ENCODE results near the gene FAM78A. TPM values are rescaled to one million over a fixed set of nuclear protein-coding genes. Genes with fewer than 3 reads are reported as not detected.
"Not testable (repeated sequence)": the region's sequence is repeated elsewhere in the genome, so short reads cannot be mapped to it uniquely, and the experiment has no call there.

FAM78A gene
- polyA plus RNA-seq, 1 experiment = 1.1 TPM

- H3K4me3 ChIP-seq (ENCODE audit: low read depth, low read length) = no peak overlapping the region
- no peak for DNase-seq (ENCODE audit: low read depth)
- no peaks in the 10 kb centered on the region for H3K36me3 ChIP-seq (ENCODE audit: control insufficient read depth, insufficient read depth, low read length)
- TF ChIP-seq, protein P1, sequence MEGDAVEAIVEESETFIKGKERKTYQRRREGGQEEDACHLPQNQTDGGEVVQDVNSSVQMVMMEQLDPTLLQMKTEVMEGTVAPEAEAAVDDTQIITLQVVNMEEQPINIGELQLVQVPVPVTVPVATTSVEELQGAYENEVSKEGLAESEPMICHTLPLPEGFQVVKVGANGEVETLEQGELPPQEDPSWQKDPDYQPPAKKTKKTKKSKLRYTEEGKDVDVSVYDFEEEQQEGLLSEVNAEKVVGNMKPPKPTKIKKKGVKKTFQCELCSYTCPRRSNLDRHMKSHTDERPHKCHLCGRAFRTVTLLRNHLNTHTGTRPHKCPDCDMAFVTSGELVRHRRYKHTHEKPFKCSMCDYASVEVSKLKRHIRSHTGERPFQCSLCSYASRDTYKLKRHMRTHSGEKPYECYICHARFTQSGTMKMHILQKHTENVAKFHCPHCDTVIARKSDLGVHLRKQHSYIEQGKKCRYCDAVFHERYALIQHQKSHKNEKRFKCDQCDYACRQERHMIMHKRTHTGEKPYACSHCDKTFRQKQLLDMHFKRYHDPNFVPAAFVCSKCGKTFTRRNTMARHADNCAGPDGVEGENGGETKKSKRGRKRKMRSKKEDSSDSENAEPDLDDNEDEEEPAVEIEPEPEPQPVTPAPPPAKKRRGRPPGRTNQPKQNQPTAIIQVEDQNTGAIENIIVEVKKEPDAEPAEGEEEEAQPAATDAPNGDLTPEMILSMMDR (IDR thresholded peaks at IDR 0.05; ENCODE audit: insufficient read depth, low read depth, low read length) = no peak
- ChIA-PET CTCF (interaction anchor here (1.1 kb wide), 1 partner anchor 14 kb away, joined by 3 read pairs; no protein-coding TSS in a partner anchor), POLR2A (interaction anchor here (0.6 kb wide), 1 partner anchor 107 kb away, joined by 5 read pairs; no protein-coding TSS in a partner anchor)
- no peaks in the 10 kb centered on the region for H3K27me3 ChIP-seq (ENCODE audit: control insufficient read depth, insufficient read depth, low read length)
Measured at GRCh38 chr9:131266266-131267229, 9.8 kb downstream of the FAM78A start.

- ChIA-PET POLR2A (interaction anchor here (0.7 kb wide), 1 partner anchor 36 kb away, joined by 5 read pairs; no protein-coding TSS in a partner anchor), CTCF (no interaction called here)
- TF ChIP-seq, protein P1 (IDR thresholded peaks at IDR 0.05; ENCODE audit: insufficient read depth, low read depth, low read length) = no peak
Measured at GRCh38 chr9:131264231-131264630, 12.1 kb downstream of the FAM78A start.

DNA sequence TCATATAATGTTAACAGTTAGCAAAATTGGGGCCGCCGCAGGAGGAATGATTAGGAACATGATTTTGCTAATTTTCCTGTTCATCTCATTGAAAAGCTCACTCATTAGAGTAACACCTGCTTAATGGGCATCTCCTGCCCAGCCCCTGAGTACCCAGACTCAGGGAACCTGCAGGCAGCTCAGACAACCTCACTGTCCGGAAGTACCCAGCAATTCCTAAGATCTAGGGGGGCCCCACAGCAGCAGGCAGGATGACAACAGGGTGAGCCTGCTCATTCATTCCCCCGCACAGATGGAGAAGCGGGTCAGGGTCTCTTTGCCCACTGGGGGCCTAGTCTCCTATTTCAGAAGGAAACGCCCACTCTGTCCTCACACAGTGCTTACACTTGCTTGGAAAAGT lies 12.6 kb downstream of the FAM78A start:
- H3K4me3 ChIP-seq (ENCODE audit: low read depth, low read length) = no peak overlapping the region
- POLR2A ChIA-PET = interaction anchor here (0.7 kb wide), 1 partner anchor 37 kb away, joined by 5 read pairs; no protein-coding TSS in a partner anchor
- CTCF ChIA-PET = no interaction called here
- DNase-seq (ENCODE audit: low read depth) = no peak
- H3K36me3 ChIP-seq (ENCODE audit: control insufficient read depth, insufficient read depth, low read length) = no peaks in the 10 kb centered on the region
- TF ChIP-seq, protein P1 (IDR thresholded peaks at IDR 0.05; ENCODE audit: insufficient read depth, low read depth, low read length) = no peak
- no peaks in the 10 kb centered on the region for H3K27me3 ChIP-seq (ENCODE audit: control insufficient read depth, insufficient read depth, low read length)

More at GRCh38 chr9:131264231-131264630, 12.1 kb downstream of the FAM78A start:
- Histone ChIP-seq H3K27me3 (ENCODE audit: control insufficient read depth, insufficient read depth, low read length) (no peaks in the 10 kb centered on the region), H3K4me3 (ENCODE audit: low read depth, low read length) (no peak overlapping the region), H3K36me3 (ENCODE audit: control insufficient read depth, insufficient read depth, low read length) (no peaks in the 10 kb centered on the region)
- no peak for DNase-seq (ENCODE audit: low read depth)

DNA sequence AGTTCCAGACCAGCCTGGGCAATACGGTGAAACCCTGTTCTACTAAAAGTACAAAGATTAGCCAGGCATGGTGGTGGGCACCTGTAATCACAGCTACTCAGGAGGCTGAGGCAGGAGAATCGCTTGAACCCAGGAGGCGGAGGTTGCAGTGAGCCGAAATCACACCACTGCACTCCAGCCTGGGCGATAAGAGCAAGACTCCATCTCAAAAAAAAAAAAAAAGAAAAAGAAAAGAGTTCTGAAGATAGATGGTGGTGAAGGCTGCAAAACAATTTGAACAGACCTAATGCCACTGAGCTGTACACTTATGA lies 13.3 kb downstream of the FAM78A start:
- DNase-seq (ENCODE audit: low read depth); H3K4me3 ChIP-seq (ENCODE audit: low read depth, low read length); CTCF ChIA-PET; H3K36me3 ChIP-seq (ENCODE audit: control insufficient read depth, insufficient read depth, low read length); H3K27me3 ChIP-seq (ENCODE audit: control insufficient read depth, insufficient read depth, low read length); POLR2A ChIA-PET: not testable (repeated sequence)

DNA sequence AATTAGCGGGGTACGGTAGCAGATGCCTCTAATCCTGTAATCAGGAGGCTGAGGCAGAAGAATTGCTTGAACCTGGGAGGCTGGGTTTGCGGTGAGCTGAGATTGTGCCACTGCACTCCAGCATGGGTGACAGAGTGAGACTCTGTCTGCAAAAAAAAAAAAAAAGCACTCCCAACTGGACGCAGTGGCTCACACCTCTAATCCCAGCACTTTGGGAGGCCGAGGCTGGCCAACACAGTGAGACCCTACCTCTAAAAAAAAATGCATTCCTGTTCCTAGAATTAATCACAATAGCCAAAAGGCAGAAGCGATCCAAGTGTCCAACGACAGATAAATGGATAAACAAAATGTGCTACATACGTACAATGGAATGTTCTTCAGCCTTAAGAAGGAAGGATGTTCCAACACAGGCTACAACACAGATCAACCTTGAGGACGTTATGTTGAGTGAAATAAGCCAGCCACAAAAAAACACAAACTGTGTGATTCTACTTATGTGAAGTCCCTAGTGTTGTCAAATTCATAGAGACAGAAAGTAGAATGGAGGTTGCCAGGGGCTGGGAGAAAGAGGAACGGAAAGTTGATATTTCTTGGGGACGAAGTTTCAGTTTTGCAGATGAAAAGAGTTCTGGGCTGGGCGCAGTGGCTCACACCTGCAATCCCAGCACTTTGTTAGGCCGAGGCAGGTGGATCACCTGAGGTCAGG lies 13.8 kb downstream of the FAM78A start:
- ChIA-PET CTCF (no interaction called here), POLR2A (no interaction called here)
- TF ChIP-seq, protein P1 (IDR thresholded peaks at IDR 0.05; ENCODE audit: insufficient read depth, low read depth, low read length) = no peak
- no peak for DNase-seq (ENCODE audit: low read depth)
- H3K27me3 ChIP-seq (ENCODE audit: control insufficient read depth, insufficient read depth, low read length) = no peaks in the 10 kb centered on the region
- no peak overlapping the region for H3K4me3 ChIP-seq (ENCODE audit: low read depth, low read length)
- H3K36me3 ChIP-seq (ENCODE audit: control insufficient read depth, insufficient read depth, low read length) = no peaks in the 10 kb centered on the region
